NK-92 (cell line): ENCODE measurements around the gene NUDT22.

Source experiments
- DNase-seq: peaks from one replicate; lab custom pipeline; 2025; ENCODE audit not compliant: unreplicated experiment; lab: John Stamatoyannopoulos, UW

NUDT22 gene

GRCh38 chr11:64253481-64253880 is 27.4 kb downstream of the NUDT22 start:
- no peak for DNase-seq

GRCh38 chr11:64254326-64254725 is 28.3 kb downstream of the NUDT22 start:
- no peak for DNase-seq

DNA sequence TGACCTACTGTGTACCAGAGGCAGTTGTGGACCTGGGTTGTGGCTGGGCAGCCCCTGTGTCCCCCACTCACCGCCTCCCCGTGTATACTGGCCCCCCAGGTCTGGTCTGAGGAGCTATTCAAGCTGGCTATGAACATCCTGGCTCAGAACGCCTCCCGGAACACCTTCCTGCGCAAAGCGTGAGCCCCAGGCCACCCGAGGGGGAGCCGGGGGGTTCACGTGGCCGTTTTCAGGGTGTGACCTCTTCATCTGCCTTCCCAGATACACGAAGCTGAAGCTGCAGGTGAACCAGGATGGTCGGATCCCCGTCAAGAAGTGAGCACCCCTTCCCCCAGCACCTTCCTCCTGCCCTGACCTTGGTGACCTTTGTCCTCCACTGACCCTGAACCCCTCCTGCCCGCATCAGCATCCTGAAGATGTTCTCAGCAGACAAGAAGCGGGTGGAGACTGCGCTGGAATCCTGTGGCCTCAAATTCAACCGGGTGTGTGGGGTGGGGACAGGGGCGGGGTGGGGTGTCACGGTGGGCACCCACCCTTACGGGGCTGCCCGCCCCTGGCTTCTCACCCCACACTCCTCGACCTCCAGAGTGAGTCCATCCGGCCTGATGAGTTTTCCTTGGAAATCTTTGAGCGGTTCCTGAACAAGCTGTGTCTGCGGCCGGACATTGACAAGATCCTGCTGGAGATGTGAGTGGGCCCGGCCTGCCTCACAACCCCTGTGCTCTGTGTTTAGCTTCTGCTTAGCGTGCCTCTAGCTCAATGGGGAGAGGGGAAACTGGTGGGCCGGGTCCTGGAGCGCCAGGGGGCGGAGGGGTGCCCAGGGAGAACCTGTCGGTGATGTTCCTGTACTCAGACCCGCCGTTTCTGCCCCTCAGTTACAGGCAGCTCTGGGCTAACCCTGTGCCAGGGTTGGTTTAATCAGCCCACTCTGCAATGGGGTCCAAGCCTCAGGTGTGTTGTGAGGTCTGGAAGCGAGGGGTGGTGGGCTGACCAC is 29.4 kb downstream of the NUDT22 start:
- no peak for DNase-seq

DNA sequence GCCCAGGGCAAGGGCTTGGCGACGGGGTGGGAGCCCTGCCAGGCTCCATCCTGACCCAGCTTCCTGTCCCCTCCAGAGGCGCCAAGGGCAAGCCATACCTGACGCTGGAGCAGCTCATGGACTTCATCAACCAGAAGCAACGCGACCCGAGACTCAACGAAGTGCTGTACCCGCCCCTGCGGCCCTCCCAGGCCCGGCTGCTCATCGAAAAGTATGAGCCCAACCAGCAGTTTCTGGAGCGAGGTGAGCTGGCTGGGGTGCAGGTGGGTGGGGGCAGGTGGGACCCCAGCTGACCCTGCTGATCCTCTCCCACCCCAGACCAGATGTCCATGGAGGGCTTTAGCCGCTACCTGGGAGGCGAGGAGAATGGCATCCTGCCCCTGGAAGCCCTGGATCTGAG is 30.2 kb downstream of the NUDT22 start:
- DNase-seq = no peak

DNA sequence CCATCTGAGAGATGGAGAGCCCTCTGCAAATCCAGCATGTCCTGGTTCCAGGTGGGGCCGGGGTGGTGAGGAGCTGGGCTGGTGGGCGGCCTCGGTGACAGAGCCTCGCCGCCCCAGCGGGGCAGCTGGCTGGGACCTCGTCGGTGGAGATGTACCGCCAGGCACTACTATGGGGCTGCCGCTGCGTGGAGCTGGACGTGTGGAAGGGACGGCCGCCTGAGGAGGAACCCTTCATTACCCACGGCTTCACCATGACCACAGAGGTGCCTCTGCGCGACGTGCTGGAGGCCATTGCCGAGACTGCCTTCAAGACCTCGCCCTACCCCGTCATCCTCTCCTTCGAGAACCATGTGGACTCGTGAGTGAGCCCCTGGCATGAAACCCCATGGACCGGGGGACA is 32.3 kb downstream of the NUDT22 start:
- no peak for DNase-seq

- no peak for DNase-seq
Observed at GRCh38 chr11:64258946-64259532, 33.0 kb downstream of the NUDT22 start.

DNA sequence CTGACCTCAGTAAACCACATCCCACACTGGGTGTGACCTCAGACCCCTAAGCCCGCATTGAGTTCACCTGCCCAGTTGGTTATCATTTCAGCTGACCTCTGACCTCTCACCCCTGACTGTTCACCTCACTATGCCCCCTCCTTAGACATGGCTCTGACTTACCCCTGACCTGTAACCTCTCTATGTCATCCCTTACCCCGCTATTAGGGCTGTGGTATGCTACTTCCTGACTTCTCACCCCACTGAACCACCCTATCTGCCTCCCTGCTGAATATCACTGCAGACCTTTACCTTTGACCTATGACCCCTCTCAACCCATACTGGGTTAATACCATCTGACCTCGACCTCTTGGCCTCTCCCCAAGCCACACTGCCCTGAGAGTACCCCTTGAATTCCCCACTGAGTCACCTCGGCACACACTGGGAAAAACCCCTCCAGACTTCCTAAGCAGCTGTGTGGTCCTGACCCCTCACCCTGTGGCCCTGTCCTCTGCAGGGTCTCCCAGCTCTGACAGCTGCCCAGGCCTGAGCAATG is 33.5 kb downstream of the NUDT22 start:
- DNase-seq = no peak

DNA sequence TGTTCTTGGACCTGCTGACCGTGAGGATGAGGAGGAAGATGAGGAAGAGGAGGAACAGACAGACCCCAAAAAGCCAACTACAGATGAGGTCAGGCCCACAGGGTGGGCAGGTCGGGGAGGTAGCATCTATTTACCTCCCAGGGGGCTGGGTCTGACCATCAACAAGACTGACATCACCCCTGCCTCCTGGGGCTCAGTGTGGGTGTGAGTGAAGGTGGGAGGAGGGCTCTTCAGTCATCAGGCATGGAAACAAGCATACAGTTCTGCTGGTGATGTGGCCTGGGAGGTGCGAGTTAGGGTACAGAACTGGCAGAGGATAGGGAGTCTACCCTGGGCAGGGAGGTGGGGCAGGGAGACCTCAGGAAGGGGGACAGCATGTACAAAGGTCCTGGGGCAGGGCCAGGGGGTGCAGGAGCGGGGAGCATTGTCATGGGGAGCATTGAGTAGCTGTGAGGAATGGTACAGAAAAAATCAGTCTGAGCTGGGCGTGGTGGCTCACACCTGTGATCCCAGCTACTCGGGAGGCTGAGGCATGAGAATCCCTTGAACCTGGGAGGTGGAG is 34.2 kb downstream of the NUDT22 start:
- DNase-seq = no peak

- DNase-seq = no peak
Observed at GRCh38 chr11:64261556-64262080, 35.5 kb downstream of the NUDT22 start.

- DNase-seq = no peak
Observed at GRCh38 chr11:64262271-64263002, 36.4 kb downstream of the NUDT22 start.

DNA sequence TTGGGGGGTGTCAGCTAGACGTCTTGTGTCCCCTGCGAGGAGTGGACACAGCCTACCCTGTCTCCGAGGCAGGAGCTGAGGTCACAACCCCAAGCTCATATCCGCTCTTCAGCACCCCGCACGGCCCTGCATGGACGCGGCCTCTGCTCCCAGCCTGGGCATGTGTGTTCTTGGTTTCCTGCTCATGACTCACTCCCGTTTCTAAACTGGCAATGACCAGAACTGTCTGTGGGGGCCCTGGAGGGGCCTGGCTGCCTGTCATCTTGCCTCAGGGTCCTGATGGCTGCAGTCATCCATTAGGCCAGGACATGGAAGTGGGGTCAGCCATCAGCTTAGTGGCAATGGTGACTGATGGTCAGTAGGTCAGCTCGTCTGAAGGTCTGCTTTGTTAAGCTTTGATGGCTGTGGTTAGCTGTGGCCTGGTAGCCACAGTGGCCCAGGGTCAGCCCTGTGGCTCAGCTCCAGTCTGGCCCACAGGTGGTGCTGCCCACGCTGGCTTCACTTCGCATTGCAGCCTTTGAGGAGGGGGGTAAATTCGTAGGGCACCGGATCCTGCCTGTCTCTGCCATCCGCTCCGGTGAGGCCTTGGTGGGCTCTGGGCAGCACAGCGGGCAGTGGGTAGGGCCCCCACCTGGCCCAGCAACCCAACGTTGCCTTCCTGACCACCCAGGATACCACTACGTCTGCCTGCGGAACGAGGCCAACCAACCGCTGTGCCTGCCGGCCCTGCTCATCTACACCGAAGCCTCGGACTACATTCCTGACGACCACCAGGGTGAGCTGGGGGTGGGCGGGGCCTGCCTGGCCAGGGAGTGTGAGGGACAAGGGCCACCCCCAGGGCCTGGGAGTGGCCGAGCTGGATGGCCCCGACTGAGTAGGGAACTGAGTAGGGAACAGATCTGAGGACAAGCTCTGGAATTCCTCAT is 37.2 kb downstream of the NUDT22 start:
- no peak for DNase-seq

DNA sequence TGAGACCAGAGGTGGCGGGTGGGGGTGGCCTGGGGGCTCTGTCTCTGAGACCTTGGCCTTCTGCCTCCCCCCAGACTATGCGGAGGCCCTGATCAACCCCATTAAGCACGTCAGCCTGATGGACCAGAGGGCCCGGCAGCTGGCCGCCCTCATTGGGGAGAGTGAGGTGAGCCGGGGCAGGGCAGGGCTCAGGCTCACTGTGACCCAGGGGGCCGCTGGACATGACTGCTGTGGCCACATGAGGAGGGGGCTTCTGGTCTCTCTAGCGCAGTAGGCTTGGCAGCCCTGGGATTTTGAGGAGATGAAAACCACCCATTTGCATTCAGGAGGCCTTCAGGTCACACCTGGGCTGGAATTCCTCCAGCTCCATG is 37.9 kb downstream of the NUDT22 start:
- DNase-seq = no peak

DNA sequence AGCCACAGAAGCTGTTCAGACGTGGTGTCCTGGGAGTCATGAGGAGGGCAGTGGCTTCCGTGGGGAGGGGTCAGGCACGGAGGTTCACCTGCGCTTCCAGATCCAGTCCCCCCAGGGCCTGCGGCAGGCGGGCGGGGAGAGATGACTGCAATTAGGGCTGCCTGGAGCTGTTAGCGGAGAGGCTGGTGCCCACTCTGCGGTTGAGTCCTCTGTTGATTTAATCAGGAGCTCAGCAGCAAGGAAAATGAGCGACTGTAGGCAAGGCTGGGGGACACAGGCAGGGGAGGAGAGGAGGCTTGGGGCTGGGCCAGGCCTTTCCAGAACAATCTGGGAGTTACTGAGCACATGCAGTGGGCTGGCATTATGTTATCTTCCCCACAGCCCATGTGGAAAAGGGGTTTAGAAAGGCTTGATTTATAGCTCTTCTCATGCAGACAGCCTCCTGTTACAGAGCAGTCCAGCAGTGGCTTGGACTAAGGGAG is 38.3 kb downstream of the NUDT22 start:
- no peak for DNase-seq

DNA sequence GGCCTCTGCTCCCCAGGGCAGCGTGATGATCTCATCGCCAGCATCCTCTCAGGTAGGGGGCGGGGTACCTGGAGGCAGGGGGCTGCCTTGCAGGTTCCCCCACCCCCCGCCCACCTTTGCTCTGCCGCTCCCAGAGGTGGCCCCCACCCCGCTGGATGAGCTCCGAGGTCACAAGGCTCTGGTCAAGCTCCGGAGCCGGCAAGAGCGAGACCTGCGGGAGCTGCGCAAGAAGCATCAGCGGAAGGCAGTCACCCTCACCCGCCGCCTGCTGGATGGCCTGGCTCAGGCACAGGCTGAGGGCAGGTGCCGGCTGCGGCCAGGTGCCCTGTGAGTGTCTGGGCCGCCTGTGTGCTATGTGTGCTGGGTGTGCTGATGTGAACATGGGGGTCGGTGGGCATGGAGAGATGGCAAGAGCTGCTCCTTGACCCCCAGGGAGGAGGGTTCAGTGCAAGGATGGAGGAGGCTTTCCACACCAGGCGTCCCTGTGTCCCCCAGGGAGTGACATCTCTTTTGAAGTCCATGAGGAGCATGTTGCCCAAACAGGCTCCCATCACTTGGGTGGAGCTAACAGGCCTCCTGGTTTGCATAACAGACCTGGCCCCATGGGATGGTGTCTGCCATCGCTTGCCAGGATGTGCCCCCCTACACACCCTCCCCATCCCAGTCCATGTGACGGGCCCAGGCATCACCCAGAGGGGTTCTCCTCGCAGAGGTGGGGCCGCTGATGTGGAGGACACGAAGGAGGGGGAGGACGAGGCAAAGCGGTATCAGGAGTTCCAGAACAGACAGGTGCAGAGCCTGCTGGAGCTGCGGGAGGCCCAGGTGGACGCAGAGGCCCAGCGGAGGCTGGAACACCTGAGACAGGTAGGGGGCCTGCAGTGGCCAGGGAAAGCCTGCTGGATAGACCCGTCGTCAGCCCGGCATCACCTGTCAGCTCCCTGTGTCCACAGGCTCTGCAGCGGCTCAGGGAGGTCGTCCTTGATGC is 39.4 kb downstream of the NUDT22 start:
- no peak for DNase-seq

GRCh38 chr11:64266339-64266738 is 40.3 kb downstream of the NUDT22 start:
- DNase-seq = no peak

- no peak for DNase-seq
Observed at GRCh38 chr11:64267207-64267945, 41.3 kb downstream of the NUDT22 start.

DNA sequence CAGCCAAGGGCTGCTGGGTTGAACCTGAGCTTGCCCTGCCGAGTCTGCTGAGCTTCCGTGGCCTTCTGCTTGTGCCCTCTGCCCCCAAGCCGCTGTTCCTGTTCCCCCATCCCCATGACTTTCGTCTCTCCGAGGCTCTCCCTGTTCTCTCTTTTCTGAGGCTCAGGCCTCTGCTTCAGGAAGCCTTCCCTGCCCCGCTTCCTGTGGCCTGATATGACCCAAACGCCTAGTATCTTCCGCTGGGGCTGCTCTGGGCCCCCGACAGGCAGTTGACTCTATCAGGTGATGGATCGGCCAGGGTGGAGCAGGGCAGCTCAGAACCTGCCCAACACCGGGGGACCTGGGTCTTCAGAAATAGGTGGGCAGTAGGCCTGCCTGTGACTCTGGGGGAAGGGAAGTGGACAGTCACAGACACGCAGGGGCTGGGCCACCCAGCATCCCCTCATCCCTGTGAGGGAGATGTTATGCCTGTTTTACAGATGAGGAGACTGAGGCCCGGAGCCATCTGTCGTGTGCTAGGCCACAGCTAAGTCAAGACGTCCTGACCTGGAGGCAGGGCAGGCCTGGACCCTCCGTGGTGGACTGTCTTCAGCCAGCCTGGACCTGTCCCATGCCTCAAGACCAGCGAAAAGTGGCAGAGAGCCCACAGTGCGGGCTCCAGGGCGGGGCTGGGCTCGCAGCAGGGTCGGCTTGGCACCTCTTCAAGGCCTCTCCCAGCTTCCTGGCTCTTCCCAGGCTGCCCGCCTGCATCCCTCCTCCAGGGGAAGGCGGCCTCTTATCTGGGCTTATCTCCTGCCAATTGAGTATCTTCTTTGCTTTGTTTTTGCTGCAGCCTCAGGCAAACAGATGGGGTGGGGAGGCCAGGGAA is 42.2 kb downstream of the NUDT22 start:
- DNase-seq = no peak
